Ovary (tissue), 3 donors: Measurements from ENCODE around the gene SDK1.

Experiments used
- CTCF ChIP-seq, 3 donors: fragments of 450-650 bp in 2 of 3; fragments of 200-600 bp in 1 of 3; IDR thresholded peaks; one replicate each; pipeline versions ENCODE4 v1.5.1 to v1.8.0; 2016 to 2022; ENCODE audit warnings: antibody characterized with exemption in 3 of 3, mild to moderate bottlenecking in 1 of 3
- EP300 ChIP-seq: sonication (generic); formaldehyde crosslinking; IDR thresholded peaks from one replicate; pipeline ENCODE4 v1.6.1; 2017; ENCODE audit warnings: antibody characterized with exemption
- donor health status: DM: no; HTN: no; CAD: no.

DNA sequence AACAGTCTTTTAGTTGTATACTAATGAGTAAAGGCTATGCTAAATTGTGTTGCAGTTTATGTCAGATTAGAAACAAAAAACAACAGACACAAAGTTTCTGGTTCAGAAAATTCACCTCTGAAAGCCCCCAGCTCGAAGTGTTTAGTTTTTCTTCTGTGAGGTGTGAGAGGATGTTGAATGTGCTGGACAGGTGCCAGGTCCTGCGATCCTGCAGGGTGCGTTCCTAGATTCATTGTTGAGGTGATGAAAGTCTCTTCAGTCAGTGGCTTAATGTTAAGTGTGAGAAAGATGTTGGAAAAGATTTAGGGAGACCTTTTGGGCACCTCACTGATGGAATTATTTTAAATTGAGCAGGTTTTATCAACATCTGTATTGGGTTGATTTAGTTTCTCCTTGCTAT lies 287.3 kb downstream of the SDK1 start:
- no peak for TF ChIP-seq CTCF (IDR thresholded peaks at IDR 0.05)
- TF ChIP-seq EP300 = no peak
